HS-27A (cell line): Measurements from ENCODE around the gene ITCH.
"Not testable (repeated sequence)": the region's sequence is repeated elsewhere in the genome, so short reads cannot be mapped to it uniquely, and the experiment has no call there.

Experiments used
- DNase-seq: peaks from one replicate; pipeline ENCODE4 v3.0.0-alpha.2; 2012; ENCODE audit warnings: low read depth, missing footprints

ITCH gene

DNA sequence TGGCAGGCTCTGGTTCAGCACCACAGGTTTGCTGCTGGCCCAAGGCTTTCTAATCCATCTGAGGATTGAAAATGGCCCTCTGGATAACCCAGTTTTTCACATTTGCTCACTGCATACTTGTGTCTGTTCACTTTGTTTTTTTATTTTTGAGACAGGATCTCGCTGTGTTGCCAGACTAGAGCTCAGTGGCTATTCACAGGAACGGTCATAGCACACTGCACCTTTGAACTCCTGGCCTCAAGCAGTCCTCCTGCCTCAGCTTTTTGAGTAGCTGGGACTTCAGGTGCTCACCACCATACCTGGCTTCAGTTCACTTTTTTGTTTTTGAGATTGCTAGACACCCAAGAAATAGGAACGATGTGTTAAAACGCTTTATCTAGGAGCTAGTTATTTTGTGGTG lies 57.9 kb downstream of the ITCH start:
- DNase-seq, result no peak

DNA sequence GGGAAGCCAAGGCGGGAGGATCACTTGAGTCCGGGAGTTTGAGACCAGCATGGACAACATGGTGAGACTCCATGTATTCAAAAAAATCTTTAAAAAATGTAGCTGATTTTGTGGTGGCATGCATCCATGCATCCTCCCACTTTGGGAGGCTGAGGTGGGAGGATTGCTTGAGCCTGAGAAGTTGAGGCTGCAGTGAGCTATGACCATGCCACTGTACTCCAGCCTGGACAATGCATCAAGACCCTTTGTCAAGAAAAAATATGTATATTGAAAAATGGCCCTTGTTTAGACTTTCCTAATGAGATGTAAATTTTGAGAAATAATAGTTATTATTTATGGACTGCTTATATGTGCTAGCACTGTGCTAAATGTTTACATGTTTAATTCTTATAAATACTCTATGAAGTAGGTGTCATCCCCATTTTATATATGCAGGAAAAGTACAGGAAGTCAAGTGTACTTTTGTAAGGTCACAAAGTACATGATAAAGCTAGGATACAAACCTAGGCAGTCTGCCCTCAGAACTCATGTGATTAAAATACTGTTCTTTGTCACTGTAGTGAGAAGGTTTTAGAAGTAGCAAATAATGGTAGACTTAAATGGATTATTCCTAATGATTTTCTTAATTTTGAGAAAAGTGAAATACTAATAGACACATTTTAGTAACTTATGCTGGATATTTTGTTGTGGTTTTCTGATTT lies 58.8 kb downstream of the ITCH start:
- DNase-seq, result no peak

DNA sequence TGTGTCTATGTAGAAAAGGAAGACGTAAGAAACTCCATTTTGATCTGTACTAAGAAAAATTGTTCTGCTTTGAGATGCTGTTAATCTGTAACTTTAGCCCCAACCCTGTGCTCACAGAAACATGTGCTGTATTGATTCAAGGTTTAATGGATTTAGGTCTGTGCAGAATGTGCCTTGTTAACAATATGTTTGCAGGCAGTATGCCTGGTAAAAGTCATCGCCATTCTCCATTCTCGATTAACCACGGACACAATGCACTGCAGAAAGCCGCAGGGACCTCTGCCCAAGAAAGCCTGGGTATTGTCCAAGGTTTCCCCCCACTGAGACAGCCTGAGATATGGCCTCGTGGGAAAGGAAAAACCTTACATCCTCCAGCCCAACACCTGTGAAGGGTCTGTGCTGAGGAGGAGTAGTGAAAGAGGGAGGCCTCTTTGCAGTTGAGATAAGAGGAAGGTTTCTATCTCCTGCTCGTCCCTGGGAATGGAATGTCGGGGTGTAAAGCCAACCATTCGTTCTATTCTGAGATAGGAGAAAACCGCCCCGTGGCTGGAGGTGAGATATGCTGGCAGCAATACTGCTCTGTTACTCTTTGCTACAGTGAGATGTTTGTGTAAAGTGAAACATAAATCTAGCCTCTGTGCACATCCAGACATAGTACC lies 62.1 kb downstream of the ITCH start:
- DNase-seq, result not testable (repeated sequence)

DNA sequence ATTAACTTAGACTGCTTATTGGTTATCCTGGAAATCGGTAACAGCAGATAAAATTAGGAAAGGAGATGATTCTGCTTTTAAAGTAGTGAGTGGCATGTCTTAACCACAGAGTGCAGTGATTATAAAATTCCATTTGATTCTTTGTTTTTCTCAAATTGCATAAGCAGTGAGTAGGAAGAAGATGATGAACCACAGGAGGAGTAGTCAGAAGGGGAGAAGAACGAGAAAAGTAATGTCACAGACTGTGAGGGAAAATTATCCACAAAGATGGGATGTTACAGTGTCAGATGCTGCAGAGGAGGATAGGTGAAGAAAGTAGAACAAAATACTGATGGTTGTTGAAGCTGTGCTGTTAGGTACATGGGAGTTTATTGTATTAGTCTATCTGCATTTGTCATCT lies 63.0 kb downstream of the ITCH start:
- DNase-seq, result no peak

DNA sequence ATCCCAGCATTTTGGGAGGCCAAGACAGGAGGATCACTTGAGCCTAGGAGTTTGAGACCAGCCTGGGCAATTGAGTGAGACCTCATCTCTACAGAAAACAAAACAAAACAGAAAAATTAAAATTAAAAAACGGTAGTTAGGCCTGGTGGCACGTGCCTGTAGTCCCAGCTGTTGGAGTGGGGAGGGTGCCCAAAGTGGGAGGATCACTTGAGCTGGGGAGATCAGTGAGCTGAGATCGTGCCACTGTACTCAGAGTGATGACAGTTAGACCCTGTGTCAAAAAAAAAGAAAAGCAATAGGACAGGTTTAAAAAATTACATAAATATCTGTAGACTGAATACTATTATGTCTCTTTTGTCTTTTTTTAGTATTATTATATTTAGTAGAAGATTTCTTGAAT lies 64.3 kb downstream of the ITCH start:
- DNase-seq, result no peak

DNA sequence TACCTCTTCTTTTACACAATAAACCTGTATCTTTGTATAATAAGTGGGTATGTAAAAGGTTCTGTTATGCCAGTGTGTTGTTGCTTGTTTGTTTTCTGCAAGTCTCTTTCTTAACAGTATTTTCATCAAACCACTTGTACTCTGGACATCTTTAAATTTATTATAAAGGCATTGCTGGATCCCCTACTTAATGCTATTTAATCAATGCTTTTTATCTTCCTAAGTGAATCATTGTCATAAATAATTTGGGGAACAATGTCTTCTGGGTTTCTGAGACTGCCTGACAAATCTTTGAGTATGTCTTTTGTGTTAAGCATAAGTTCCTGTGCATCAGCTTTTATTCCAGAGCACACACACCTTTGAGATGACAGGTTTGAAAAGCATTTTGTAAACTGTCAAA lies 64.7 kb downstream of the ITCH start:
- DNase-seq, result no peak

DNA sequence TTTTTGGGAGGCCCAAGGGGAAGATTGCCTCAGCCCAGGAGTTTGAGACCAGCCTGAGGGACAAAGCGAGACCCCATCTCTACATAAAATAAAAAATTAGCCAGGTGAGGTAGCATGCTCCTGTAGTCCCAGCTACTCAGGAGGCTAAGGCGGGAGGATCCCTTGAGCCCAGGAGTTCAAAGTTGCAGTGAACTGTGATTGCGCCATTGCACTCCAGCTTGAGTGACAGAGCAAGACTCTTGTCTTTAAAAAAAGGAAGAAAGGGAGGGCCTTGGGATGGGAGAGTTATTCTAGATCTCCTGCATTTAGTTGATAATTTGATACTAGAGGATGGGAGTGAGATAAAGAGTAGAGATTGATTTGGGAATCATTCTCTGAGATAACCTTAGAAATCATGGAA lies 68.1 kb downstream of the ITCH start:
- no peak for DNase-seq

DNA sequence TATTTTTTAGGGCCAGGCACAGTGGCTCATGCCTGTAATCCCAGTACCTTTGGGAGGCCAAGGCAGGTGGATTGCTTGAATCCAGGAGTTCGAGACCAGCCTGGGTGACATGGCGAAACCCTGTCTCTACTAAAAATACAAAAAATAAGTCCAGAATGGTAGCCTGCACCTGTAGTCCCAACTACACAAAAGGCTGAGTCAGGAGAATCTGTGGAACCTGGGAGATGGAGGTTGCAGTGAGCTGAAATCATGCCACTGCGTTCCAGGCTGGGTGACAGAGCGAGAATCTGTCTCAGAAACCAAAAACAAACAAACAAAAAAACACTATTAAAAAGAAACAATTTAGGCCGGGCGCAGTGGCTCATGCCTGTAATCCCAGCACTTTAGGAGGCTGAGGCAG lies 69.6 kb downstream of the ITCH start:
- not testable (repeated sequence) for DNase-seq

DNA sequence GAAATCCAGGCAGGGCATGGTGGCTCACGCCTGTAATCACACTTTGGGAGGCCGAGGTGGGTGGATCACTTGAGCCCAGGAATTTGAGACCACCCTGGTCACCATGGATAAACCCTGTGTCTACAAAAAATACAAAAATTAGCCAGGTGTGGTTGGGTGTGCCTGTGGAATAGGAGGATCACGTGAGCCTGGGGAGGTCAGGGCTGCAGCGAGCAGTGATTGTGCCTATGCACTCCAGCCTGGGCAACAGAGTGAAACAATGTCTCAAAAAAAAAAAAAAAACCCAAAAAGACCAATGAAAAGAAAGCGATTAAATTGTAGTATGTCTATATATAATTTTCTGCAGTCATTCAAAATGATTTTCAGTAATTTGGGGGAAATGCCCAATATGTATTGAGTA lies 70.3 kb downstream of the ITCH start:
- DNase-seq, result no peak

DNA sequence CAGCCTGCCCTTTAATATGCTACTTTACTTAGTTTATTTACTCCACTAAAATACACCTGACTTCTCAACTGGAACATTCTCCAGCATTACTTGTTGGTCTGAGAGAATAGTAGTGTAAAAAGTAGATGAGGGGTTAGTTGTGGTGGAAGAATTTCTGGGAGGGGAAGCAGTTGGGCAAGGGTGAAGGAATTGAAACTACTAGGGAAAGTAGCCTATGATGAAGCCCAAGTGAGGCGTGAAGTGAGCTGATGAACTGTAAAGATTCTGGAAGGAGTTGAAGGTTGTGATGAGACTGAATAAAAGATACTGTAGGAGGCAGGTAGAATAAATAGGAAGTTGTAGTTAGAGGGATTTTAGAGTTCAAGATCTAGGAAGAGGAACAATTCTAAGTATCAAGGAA lies 72.5 kb downstream of the ITCH start:
- no peak for DNase-seq

DNA sequence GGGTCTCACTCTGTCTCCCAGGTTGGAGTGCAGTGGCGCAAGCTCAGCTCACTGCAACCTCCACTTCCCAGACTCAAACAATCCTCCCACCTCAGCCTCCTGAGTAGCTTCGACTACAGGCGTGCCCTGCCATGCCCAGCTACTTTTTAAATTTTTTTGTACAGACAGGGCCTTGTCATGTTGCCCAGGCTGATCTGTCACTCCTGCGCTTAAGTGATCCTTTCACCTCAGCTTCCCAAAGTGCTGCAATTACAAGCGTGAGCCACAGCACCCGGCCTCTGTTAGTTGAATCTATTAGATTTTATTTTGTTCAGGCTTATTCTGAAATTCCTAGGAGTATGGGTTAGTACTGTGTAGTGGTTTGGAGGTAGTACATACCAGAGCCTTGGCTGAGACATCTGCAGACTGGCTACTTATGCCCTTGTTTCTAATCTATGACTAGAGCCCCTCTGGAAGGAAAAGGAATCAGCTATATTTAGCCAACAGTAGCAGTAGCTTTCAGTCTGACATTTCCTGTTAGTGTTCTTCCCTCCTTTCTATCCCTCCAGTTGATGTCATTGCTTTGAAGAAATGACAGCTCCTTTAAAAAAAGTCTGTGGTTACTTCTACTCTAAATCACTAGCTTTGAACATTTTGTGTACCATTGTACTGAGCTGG lies 74.4 kb downstream of the ITCH start:
- DNase-seq, result no peak

DNA sequence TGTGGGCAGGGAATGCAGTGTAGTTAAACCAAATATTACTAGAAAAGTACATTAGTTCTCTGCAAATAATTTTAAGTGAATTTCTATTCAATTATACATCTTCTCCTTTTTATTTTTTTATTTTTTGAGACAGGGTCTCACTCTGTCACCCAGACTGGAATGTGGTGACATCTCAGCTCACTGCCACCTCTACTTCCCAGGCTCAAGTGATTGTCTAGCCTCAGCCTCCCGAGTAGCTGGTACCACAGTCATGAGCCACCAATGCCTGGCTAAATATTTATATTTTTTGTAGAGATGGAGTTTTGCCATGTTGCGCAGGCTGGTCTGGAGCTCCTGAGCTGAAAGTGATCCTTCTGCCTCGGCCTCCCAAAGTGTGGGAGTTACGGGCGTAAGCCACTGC lies 76.1 kb downstream of the ITCH start:
- no peak for DNase-seq

DNA sequence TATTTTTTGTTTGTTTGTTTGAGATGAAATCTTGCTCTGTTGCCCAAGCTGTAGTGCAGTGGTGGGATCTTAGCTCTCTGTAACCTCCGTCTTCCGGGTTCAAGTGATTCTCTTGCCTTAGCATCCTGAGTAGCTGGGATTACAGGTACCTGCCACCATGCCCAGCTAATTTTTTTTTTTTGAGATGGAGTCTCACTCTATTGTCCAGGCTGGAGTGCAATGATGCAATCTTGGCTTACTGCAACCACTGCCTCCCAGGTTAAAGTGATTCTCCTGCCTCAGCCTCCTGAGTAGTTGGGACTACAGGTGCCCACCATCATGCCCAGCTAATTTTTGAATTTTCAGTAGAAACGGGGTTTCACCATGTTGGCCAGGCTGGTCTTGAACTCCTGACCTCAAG lies 78.3 kb downstream of the ITCH start:
- not testable (repeated sequence) for DNase-seq

DNA sequence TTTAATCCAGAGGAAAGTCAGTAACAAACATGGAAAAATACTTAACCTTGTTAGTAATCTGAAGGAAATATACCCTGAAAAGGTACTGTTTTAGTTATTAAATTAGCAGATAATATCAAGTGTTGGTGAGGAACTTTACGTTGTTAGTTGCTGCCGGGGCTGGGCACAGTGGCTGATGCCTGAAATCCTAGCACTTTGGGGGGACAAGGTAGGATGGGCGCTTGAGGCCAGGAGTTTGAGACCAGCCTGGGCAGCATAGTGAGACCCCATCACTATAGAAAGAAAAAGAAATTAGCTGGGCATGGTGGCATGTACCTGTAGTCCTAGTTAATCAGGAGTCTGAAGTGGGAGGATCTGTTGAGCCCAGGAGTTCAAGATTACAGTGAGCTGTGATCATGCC lies 80.5 kb downstream of the ITCH start:
- DNase-seq, result no peak

DNA sequence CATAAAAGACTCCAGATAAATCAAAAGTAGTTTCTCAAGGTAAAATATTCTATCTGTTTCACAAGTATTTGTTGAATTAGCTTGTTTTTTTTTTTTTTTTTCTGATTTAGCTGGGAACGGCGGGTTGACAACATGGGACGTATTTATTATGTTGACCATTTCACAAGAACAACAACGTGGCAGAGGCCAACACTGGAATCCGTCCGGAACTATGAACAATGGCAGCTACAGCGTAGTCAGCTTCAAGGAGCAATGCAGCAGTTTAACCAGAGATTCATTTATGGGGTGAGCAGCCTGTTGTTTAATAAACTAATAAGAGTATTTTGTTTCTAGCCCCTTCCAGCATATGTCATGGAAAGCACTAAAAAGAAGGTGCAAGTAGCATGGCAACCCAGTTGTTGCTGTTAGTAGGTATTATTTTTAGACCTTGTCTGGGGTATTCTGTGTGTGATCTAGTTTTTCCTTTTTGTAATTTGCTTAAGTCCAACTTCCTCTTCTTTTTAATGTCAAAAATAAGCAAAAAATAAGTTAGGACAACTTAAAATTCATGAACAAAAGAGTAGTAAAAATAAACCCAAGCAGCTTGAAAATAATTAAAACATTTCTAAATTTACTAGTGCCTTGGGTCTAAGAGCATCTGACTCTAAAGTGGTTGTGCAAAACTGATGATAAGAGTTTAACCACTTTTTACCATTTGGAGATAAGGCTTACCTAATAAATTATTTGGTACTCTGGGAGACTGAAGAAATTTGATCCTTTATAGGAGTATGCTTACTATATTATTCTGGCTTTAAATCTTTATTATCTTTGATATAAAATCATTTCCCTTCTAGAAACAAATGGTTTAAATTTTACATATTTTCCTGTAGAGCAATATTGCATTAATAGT lies 82.3 kb downstream of the ITCH start:
- DNase-seq, result no peak

DNA sequence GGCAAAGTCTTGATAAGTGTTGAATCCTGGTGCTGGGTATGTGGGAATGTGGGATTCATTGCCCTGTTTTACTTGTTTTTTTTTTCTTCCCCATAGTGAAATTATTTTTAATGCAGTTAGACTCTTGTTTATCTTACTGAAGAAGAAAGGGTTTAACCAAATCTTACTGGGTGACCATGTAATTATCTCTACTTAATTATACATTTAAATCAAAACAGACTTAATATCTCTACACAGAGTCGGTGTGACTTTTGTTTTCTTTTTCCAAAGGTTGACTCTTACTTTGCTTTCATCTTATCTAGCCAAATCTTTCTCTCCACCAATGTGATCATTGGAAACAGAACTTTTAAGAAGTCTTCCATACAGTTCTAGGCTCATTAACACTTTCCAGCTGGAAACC lies 85.4 kb downstream of the ITCH start:
- no peak for DNase-seq

DNA sequence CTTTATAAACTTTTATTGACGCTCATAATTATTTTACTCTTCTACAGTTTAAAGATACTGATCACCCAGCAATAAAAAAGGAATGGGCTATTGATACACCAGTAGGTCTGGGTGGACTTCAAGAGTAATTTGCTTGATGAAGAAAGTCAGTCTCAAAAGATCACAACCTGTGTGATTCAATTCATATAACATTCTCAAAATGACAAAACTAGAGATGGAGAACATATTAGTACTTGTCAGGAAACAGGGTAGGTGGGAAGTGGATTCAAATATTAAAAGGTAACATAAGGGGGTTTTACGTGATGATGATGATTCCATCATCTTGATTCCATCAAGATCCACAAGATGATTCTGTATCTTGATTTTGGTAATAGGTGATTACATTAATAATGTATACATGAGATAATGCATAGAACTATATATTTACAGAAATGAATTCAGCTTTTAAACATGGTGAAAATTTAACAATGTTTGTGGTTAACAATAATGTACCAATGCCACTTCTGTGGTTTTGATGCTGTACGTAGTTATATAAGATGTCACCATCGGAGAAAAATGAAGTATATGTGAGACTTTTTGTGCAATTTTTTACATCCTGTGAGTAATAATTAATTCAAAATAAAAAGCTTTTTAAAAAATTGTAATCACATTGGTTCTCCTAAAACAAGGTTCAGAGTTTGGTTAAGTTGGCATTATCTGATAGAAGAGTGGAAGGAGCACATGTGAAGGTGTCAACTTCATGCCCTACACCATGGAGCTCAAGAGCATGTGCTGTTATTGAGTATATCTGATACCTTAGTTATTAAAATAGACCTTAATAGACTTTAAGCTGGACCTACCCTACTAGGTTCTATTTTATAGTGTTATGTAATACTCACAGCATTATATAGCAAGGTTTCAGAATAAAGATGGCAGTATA lies 86.9 kb downstream of the ITCH start:
- DNase-seq, result no peak

DNA sequence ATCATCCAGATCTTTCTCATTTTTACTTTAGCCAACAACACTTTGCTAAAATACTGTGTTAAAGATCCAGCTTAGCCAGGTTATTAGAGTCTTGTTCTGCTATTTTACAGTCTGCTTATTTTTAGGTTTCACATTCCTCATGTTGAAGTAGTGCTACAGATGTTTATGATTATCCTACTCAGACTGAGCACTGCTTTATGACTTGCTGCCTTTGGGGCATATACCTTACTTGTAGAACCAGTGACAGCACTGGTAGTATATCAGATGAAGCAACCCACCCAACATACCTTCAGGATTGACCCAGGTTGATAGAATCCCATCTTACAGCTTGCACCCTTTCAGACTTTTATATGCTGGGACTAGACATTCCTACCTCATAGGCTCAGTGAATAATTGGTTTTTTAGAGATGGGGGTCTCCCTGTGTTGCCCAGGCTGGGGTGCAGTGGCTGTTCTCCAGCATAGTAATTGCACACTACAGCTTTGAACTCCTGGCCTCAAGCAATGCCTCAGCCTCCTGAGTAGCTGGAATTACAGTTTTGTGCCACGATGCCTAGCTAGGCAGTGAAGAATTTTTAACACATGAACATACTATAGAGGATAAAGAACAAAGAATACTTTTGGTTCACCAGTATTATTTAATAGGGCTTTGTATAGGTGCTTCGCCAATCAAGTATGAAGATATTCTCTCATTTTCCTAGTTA lies 89.4 kb downstream of the ITCH start:
- DNase-seq, result no peak

DNA sequence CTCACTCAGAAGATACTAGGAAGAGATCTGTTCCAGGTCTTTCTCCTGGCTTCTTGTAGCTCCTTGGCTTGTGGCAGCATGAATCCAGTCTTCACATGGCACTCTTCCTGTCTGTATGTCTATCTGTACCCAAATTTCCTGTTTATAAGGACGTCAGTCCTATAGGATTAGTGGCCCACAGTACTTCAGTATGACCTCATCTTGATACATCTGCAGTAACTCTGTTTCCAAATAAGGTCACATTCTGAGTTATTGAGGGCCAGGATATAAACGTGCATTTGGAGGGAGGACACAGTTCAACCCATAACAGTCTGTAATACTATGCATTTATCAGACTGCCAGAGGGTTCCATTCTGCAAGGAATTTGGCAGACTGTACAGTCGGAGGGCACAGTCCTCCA lies 95.6 kb downstream of the ITCH start:
- DNase-seq, result no peak

DNA sequence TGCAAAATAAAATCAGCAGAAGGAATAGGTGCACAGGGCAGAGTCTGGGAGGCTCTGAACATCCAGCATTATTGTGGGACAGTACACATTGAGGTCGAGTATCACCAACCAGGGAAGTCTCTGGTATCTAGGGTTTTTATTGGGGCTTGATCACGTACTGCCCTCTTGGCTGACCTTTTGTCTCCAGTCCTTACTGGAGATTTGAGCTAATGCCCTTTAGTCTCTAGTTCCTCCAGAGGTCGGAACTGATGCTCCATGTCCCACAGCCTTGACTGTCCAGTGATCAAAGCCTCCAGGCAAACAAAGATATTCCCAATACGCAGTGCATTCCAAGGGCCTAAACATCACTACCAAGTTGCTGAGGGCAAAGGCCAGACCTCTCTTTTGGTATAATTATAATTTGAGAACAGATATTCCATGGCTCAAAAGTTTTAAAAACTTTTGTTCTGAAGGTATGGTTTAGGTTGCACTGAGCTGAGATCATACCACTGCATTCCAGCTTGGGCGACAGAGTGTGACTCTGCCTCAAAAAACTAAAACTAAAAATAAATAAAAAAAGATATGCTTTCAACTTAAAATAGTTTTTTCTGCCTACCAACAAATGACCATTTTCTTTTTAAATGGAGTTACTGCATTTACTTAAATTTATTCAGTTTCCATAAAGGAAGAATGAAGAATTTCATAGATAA lies 96.3 kb downstream of the ITCH start:
- DNase-seq, result no peak
